SHP77 treated with DMSO at 0.1 percent for 48 hours (cell line): ENCODE data around the gene SOX2.
A peak's percentile ranks its signal among the peaks of the same experiment; 100 is the strongest.

Experiments
- DNase-seq: peaks from one replicate; lab custom pipeline; 2025; lab: John Stamatoyannopoulos, UW

The SOX2 gene

DNA sequence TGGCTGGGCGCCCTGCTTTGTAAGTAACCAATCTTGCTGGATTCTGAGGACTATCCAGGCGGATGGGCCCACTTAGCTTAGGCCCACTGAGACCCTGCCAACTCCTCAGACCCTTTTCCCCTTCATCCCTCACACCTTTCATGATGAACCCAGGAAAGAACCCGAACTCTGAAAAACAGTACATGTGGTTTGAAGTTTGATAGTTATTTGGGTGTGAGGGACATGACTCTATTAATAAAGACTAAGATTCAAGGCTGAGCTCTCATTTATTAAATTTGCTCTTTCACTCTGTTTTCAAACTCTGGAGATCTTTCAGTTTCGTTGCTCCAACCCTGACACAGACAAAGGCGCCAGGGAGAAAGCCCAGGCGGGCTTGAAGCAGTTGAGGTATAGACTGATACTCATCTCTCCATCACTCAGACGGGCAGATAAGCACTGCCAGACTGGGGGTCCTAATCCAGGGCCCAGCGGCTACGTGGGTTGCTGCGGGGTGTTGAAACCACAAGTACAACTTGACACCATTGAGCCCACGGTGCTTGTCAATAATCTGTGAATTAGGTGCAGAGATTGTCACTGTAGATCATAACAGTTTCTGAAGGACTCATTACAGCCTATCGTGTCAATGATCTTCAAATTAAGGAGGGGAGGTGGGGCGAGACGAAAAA is 7.2 kb upstream of the SOX2 start:
- no peak for DNase-seq

DNA sequence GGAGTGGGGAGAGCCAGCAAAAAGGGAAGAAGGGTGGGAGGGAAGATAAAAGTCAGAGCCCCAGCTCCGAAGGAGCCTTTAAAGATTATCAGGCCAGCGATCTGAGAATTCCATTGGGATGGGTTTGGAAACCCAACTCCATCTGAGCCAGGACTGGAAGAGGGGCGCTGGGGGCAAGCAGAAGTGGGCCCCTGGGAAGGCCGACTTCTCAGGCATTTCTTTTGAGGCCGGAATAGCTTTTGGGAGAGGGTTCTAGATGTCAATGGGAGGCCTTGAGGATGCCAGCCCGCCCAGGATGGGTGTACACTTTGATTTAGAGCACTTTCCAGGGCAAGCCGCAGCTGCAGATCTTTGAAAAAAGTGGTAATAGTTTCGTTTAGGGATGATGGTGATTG is 6.6 kb upstream of the SOX2 start:
- DNase-seq = no peak

DNA sequence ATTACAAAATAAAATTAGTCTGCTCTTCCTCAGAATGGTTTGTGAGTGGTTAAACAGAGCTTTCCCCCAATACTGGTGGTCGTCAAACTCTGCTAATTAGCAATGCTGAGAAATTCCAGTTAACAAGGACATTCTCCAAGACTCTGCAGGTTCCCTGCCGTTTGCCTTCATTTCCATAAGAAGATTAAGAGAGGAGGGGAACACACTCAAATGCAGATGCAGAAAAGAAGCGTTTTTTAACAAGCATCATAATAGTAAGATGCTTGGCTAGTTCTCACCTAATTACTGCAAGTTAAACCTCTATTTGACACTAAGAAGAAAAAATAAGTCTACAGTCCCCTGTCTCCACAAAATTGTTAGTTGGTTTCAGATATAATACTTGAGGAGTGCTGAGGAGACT is 3.7 kb upstream of the SOX2 start:
- DNase-seq = no peak

DNA sequence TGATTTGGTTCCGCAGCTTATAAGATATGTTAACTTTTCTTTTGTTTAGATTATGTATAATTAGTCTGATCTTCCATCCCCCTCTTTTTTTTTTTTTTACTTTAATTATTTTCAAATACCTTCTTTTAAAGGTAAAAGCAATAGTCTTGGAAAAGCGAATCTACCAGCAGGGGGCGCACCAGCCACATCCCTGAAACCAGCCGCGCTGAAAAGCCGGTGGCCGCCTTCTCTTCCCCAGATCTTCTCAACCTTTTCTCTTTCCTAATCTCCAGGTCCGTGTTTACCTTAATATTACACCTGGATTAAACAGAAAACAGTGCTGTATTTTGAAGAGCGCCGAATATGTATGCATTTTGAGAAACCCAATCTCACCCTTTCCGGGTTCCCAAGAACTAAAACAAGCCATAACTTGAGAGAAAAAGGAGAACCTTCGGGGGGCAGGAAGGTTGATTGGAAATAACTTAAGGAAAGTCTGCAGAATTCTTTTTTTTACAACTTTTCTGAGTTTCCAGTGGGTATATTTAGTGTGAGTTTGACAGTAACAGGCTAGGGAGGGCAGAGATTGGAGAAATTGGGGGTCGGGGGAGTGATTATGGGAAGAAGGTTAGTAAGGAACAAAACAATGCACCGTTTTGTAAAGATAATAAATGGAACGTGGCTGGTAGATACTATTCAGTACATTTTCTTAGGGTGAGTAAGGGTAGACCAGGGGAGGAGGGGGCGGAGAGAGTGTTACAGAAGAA is 2.0 kb upstream of the SOX2 start:
- DNase-seq = peak; percentile 73

DNA sequence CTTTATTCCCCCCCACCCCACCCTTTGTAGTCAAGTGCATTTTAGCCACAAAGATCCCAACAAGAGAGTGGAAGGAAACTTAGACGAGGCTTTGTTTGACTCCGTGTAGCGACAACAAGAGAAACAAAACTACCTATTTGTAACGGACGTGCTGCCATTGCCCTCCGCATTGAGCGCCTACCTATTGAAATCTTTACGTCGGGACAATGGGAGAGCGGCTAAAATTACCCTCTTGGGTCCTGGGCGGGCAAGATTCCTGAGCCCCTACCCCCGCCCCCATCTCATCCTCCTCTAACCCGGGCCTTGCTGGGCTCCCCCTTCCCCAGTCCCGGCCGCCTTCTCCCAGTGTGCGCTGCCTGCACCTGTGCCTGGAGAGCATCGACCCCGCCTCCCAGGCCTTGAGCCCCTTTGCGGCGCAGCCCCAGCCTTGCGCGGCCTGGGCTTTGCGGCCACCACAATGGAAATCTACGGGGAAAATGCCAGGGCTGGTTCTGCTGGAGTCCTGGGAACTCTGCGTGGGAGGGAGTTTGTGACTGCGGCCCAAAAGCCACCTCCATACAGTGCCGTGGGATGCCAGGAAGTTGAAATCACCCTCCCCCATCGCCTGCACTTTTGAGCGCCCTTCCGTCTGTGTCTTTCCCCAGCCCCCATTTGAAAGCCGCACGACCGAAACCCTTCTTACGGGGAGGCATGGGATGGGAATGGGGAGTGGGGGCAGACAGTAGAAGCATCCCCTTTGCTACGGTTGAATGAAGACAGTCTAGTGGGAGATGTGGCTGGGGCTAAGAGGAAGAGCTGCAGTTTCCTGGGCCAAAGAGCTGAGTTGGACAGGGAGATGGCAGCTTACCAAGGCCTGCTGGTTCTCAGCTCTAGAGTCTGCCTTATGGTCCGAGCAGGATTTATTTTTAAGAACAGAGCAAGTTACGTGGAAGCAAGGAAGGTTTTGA is 1.1 kb upstream of the SOX2 start:
- DNase-seq = no peak

DNA sequence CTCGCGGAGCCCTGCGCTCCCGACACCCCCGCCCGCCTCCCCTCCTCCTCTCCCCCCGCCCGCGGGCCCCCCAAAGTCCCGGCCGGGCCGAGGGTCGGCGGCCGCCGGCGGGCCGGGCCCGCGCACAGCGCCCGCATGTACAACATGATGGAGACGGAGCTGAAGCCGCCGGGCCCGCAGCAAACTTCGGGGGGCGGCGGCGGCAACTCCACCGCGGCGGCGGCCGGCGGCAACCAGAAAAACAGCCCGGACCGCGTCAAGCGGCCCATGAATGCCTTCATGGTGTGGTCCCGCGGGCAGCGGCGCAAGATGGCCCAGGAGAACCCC is 464 bp downstream of the SOX2 start:
- no peak for DNase-seq

DNA sequence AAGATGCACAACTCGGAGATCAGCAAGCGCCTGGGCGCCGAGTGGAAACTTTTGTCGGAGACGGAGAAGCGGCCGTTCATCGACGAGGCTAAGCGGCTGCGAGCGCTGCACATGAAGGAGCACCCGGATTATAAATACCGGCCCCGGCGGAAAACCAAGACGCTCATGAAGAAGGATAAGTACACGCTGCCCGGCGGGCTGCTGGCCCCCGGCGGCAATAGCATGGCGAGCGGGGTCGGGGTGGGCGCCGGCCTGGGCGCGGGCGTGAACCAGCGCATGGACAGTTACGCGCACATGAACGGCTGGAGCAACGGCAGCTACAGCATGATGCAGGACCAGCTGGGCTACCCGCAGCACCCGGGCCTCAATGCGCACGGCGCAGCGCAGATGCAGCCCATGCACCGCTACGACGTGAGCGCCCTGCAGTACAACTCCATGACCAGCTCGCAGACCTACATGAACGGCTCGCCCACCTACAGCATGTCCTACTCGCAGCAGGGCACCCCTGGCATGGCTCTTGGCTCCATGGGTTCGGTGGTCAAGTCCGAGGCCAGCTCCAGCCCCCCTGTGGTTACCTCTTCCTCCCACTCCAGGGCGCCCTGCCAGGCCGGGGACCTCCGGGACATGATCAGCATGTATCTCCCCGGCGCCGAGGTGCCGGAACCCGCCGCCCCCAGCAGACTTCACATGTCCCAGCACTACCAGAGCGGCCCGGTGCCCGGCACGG is 991 bp downstream of the SOX2 start:
- peak; percentile 72 for DNase-seq

DNA sequence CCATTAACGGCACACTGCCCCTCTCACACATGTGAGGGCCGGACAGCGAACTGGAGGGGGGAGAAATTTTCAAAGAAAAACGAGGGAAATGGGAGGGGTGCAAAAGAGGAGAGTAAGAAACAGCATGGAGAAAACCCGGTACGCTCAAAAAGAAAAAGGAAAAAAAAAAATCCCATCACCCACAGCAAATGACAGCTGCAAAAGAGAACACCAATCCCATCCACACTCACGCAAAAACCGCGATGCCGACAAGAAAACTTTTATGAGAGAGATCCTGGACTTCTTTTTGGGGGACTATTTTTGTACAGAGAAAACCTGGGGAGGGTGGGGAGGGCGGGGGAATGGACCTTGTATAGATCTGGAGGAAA is 1.5 kb downstream of the SOX2 start:
- no peak for DNase-seq

DNA sequence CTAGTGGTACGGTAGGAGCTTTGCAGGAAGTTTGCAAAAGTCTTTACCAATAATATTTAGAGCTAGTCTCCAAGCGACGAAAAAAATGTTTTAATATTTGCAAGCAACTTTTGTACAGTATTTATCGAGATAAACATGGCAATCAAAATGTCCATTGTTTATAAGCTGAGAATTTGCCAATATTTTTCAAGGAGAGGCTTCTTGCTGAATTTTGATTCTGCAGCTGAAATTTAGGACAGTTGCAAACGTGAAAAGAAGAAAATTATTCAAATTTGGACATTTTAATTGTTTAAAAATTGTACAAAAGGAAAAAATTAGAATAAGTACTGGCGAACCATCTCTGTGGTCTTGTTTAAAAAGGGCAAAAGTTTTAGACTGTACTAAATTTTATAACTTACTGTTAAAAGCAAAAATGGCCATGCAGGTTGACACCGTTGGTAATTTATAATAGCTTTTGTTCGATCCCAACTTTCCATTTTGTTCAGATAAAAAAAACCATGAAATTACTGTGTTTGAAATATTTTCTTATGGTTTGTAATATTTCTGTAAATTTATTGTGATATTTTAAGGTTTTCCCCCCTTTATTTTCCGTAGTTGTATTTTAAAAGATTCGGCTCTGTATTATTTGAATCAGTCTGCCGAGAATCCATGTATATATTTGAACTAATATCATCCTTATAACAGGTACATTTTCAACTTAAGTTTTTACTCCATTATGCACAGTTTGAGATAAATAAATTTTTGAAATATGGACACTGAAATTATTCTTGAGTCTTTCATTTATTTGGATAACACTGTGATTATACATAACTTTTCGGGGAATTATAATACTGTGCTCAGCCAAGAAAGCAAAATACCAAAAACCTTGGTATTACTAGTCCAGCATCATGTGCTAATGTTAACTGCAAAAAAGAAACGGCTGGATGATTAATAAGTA is 2.2 kb downstream of the SOX2 start:
- no peak for DNase-seq

DNA sequence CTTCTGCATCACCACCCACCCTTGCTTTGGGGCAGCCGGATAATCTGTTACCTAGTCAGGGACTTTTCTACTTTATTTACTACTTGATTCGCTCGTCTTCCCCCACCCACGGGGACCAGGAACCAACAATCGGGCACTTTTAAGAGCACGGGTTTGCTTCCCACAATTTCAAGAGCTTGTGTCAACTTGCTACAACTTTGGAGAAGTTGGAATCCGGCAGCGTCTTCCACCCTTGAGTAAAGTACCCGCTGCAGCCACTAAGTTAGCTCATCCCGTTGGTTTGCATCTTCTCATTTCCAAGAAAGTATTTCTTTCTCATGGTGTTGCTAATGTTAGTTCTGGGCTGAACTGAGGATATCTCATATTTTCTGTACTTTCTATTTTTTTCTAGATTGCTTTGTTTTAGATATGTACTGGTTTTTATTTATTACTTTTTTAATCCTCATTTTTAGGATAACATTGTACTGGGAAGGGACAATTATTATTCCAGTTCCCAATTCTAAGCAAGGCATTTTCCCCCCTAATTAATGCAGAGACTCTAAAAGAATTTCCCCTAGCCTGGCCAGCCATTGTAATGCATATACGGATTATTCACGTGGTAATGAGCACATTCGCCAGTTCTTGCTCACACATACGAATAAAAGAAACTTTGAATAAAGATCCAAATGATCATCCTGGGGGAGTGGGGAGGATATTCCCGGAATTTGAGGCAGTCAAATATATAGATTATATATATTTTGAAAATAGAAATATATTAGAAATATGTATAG is 4.0 kb downstream of the SOX2 start:
- DNase-seq = no peak

DNA sequence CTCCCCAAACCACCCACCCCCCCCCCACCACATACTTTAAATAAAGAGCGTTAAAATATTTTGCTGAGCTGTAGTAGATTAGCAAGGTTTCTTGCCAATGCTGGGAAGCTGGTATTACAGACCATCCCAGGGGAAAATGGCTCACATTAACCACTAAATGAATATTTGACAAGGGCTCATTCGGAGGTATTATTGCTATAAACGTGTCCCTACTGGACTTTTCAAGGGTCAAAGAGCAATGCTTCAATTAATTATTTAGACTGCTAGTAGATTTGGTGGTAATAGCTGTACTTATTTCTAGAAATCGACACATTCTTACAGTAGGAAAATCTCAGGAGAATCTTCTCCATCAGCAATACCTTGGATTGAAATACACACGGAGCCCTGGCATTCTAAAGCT is 5.2 kb downstream of the SOX2 start:
- DNase-seq = no peak

DNA sequence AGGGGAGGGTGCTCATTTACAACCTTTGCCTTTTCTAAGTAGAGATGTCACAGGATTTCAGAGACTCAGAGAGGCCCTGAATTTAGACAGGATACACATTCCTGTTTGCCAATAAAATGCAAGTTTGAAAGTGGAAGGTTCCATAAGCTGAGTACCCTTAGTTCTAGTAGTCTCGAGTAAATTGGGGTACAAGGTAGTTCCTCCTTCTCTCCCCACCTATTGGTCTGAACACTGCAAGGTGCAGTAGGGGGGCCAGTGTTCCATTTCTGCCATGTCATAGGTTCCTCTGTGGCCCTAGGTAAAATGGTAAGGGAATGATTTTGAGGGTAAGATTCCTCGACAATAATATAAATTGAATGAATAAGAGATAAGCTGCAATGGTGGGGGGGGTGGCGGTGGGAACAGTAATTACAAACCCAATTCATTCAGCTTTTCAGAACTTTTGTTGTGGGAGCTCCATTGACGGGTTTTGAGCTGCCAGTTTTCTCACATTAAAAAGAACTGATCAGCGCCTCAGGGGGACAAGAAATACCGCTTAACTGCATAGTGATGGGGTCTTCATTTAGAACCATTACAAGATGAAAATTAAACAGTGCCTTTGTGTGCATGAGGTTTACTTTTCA is 5.9 kb downstream of the SOX2 start:
- no peak for DNase-seq

DNA sequence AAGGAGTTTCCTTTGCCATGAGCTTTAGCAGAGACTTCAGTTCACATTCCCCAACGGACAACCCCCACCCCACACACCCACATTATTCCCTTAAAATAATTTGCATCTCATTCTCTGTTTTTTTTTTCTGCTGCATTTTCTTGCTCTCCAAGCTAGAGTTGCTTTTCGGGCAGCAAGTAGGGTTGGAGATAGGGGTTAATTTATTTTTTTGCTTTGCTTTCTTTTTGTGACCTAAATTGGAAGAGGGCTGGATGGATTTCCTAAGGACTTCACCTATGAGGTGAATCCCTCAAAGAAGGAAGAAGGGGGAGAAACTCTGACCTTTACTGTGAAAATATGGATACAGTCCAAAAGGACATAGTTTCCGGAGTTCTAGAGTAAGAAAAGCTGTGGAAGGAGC is 6.6 kb downstream of the SOX2 start:
- no peak for DNase-seq

DNA sequence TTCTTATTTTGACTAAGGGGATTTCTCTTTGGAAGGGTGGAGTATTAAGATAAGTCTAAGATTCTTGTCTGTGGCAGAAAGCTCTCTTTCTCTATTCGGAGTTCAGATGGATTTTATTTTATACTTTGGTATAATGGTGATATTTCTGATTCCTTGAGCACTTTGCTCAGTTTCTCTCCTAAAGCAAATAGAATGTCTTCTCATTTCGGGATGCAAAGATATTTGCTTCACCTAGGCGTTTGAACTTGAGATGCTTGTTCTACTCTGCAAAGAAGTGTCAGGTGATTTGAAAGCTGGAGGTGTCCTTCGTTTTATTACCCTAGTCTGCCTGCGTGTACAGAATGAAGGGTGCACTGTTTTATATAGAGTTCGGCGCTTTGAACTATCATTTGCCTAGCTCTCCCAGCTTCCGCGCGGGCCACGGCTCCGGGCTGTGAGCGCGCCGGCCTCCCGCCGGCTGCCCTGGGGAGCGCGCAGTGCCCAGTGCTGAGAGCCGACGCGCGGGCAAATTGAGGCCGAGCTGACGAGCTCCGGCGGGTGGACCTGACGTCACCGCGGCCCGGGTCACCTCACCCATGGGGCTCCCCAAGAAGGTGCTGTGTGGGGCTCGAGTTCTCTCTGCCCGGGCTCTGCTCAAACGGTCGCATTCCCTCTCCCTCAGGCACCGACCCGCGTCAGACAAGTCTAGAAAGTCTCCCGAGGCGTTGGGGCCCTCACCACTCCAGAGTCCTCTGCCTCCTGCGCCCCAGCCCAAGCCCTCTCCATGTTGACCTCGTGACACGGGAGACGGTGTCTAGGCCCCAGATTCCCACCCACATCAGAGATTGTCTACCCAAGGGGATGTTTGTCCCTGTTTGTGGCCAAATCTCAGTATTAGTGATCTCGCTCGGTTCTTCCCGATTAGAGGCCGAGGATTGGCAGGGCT is 7.5 kb downstream of the SOX2 start:
- DNase-seq = no peak

DNA sequence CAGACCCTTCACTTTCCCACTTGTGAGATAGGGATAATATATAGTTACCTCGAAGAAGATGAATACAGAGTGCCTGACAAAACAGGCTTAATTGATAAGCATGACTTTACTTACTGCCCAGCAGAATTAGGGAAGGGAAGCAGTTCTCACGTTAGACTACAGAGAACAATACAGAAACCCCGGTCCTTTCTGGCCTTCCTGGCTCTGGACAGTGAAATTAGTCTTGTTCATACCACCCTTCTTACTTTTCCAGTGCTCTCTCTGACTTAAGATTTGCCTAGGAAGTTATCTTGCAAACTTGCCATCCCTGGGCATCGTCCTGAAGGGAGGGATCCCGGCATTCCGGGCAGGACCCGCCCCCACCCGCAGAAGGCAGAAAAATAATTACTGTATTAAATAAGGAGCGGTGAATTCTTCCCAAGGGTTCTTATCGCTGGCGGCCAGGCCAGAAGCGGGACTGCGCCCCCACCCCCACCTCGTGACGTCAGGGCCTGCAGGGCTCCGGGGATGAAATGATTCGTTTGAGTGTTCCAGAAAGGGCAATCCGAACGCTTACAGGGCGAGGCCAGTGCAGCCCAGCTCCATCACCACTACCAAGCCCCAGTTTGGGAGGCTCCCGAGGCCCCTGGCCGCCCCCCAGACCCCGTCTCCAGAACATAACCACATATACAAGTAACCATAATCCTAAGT is 8.4 kb downstream of the SOX2 start:
- DNase-seq = no peak

DNA sequence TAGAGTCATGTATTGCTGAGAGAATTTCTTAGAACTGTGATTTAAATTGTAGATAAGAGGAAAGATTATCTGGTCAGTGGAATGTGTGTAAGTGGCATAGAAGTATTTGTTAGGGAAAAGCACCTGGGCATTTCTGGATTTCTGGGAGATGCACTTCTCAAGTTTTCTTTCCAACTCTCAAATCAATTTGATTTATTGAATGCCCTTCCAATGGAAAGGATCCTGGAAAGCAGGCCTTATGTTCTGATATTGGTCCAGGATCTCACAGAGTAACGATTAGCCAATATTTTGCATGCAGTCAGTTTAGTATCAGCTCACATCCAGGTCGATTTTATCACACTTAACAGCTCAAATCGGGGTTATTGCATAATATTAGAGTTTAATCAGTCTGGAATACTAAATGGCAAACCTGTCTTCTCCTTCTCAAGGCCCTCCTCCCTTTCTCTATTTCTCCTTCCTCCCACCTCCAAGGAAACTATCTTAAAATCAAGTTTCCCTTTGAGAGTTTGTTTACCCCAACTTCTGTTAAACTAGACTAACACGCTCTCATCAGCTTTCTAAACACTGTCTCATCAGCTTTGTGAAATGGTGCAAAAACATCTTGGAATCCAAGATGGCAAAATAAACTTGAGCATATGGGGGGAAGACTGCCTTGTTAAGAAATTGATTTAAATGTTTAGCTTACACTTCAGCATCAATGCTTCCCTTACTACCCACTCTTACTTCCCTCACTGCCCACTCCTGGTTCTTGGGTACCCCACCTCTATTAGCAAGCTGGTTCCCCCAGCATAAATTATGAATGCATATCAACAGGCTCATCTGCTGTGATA is 9.5 kb downstream of the SOX2 start:
- DNase-seq = no peak

DNA sequence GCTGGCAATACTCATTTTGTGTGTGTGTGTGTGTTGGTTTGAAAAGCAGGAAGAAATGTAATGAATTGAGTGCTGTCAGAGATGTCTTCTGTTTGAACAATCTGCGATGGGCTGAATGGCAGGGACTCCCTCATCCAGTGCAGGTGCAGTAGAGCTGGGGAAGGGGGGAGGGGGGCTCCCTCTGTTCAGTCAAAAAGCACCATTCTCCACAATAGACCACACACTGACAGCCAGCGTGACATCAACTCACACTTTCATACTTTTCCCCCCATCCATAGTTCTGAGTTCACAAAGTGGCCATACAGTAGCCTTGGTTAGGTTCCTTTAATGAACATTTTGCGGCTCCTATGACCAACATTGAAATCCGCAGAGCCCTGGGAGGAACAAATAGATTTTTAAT is 10.4 kb downstream of the SOX2 start:
- DNase-seq = no peak
